DOHH2 (cell line): ENCODE data around the gene CENPN.

ENCODE experiments used
- H3F3A ChIP-seq: fragments of 200-600 bp; sonication (generic), shearing (Covaris generic); 2 replicates; pipeline ENCODE4 v1.6.0; 2016; ENCODE audit warnings: antibody characterized with exemption, mild to moderate bottlenecking; ENCODE audit not compliant: control insufficient read depth, insufficient read depth
- H3K27ac ChIP-seq: fragments of 200-600 bp; sonication (generic); 2 replicates; pipeline ENCODE4 v1.5.1; 2014; ENCODE audit warnings: low read depth, mild to moderate bottlenecking, low read length, moderate library complexity
- H3K27me3 ChIP-seq: fragments of 200-600 bp; sonication (generic); 2 replicates; pipeline ENCODE4 v1.6.1; 2014; ENCODE audit warnings: mild to moderate bottlenecking, low read length, mixed read lengths; ENCODE audit not compliant: control insufficient read depth
- H3K36me3 ChIP-seq: fragments of 200-600 bp; sonication (generic); 2 replicates; pipeline ENCODE4 v1.6.1; 2014; ENCODE audit warnings: mild to moderate bottlenecking, low read length, moderate library complexity, mixed read lengths; ENCODE audit not compliant: control insufficient read depth
- H3K4me1 ChIP-seq: fragments of 200-600 bp; sonication (generic); 2 replicates; pipeline ENCODE4 v1.6.1; 2014; ENCODE audit warnings: mild to moderate bottlenecking, low read length, mixed read lengths; ENCODE audit not compliant: control insufficient read depth
- H3K4me2 ChIP-seq: fragments of 200-600 bp; sonication (generic); 2 replicates; pipeline ENCODE4 v1.6.0; 2014; ENCODE audit warnings: mild to moderate bottlenecking, low read length, moderate library complexity
- H3K4me3 ChIP-seq: fragments of 200-600 bp; sonication (generic); 2 replicates; pipeline ENCODE4 v1.5.1; 2014; ENCODE audit warnings: mild to moderate bottlenecking, low read length, mixed read lengths
- H3K79me2 ChIP-seq: fragments of 200-600 bp; sonication (generic); 2 replicates; pipeline ENCODE4 v1.6.1; 2014; ENCODE audit warnings: mild to moderate bottlenecking, low read length, mixed read lengths; ENCODE audit not compliant: control insufficient read depth
- H3K9me2 ChIP-seq: fragments of 200-600 bp; sonication (generic); replicated peaks from 2 replicates; pipeline ENCODE4 v1.6.1; 2014; ENCODE audit warnings: mild to moderate bottlenecking, low read length, mixed read lengths; ENCODE audit not compliant: control insufficient read depth
- H3K9me3 ChIP-seq: fragments of 200-600 bp; sonication (generic); 2 replicates; pipeline ENCODE4 v1.6.1; 2014; ENCODE audit warnings: antibody characterized with exemption, low read length, mixed read lengths; ENCODE audit not compliant: control insufficient read depth, insufficient read depth
- H4K20me1 ChIP-seq: fragments of 200-600 bp; sonication (generic); 2 replicates; pipeline ENCODE4 v1.6.0; 2014; ENCODE audit warnings: low read depth, mild to moderate bottlenecking, antibody characterized with exemption, low read length, moderate library complexity; ENCODE audit not compliant: control insufficient read depth, insufficient read depth
- EZH2phosphoT487 ChIP-seq: fragments of 200-600 bp; sonication (generic); IDR thresholded peaks from 2 replicates; pipeline ENCODE4 v1.6.1; 2017; ENCODE audit warnings: borderline replicate concordance, mild to moderate bottlenecking, antibody characterized with exemption, low read length, moderate library complexity, mixed read lengths
- TF ChIP-seq, protein P1 (sequence below): fragments of 200-600 bp; sonication (generic); IDR thresholded peaks from one replicate; pipeline ENCODE4 v1.5.1; 2014; ENCODE audit warnings: antibody characterized with exemption, mild to moderate bottlenecking, low read depth, low read length; ENCODE audit not compliant: poor library complexity, severe bottlenecking

Gene CENPN

DNA sequence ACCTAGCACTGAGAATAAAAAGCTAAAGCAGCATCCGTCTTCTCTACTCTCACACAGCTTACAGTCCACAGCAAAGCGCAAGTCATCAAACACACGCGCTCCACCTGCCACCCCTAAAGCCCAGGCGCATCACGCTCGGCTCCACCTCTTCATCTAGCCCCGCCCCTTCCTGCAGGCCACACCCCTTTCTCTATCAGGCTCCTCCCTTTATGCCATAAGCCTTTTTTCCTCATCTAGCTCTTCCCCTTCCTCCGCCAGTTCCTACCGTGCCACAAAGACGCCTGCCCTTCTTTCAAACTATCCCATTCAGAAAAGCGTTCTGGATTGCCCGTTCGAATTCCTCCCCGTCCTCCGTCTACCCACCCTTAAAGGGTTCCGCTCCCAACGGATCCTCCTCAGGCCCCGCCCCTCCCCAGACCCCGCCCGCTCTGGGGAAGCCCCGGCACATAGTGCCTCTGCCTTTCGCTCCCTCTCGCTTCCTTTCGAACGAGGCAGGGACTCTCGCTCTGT, 69.6 kb downstream of the CENPN start:
- TF ChIP-seq, protein P1, sequence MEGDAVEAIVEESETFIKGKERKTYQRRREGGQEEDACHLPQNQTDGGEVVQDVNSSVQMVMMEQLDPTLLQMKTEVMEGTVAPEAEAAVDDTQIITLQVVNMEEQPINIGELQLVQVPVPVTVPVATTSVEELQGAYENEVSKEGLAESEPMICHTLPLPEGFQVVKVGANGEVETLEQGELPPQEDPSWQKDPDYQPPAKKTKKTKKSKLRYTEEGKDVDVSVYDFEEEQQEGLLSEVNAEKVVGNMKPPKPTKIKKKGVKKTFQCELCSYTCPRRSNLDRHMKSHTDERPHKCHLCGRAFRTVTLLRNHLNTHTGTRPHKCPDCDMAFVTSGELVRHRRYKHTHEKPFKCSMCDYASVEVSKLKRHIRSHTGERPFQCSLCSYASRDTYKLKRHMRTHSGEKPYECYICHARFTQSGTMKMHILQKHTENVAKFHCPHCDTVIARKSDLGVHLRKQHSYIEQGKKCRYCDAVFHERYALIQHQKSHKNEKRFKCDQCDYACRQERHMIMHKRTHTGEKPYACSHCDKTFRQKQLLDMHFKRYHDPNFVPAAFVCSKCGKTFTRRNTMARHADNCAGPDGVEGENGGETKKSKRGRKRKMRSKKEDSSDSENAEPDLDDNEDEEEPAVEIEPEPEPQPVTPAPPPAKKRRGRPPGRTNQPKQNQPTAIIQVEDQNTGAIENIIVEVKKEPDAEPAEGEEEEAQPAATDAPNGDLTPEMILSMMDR: no peak
- TF ChIP-seq EZH2phosphoT487: no peak
- Histone ChIP-seq H3K27ac (peak overlapping the region; percentile 61), H3K79me2 (no peaks in the 10 kb centered on the region), H3K9me2 (no peaks in the 10 kb centered on the region), H3K4me1 (peaks cover 17% of the 10 kb centered on the region), H3K4me3 (peak overlapping the region; percentile 81), H3K9me3 (no peaks in the 10 kb centered on the region), H3K36me3 (peaks cover 1% of the 10 kb centered on the region), H3K4me2 (peak overlapping the region; percentile 100), H3F3A (0 out of 2 replicates have a peak, but pooled peaks cover 3% of the 10 kb centered on the region), H3K27me3 (peaks cover 3% of the 10 kb centered on the region; the same call in 1 of the 2 replicates), H4K20me1 (no peaks in the 10 kb centered on the region)

DNA sequence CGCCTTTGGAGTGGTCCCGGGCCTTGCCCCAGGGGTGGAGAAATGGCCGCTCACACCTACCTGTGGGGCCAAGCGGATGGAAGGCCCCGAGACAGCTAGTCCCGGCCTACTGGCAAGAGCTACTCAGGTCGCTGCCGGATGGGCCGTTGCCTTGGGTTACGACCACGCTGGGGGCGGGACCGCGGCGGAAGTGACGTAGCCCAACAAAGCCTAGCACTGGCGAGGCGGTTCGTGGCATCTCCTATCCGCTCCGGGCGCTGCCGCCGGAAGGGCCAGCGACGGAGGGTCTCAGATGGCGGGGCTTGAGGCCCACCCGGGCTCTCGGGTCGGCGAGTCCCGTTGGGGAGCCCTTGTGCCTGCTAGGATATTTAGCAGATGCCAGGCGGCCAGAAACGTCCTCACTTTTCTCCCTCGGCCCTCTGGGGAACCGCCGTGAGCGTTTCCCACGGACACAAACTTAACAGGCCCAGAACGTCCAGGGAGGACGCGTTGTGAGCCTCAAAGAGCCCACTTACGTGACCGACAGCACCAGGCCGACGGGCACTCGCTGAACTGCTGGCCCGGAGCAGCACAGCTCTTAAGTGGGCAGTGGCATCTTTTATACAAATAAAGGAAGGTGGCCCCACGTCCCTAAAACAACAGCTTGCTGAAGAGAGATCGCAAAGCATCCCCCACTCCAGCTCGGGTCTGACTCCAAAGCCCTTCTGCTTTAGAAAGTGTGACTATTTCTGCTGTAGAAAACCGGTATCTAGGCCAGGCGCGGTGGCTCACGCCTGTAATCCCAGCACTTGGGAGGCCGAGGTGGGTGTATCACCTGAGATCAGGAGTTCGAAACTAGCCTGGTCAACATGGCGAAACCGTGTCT, 70.3 kb downstream of the CENPN start, which contains the start of gene C16orf46:
Gene C16orf46 (minus strand): TSS at position 163 of the 865 bp plus-strand sequence. CDS start 13,283 bp downstream, outside the sequence.
- TF ChIP-seq, protein P1: no peak
- TF ChIP-seq EZH2phosphoT487: no peak
- Histone ChIP-seq H3K36me3 (peaks cover 6% of the 10 kb centered on the region), H3K4me1 (peaks cover 17% of the 10 kb centered on the region), H3K4me3 (peak within 1 kb of the TSS; percentile 81), H3K27ac (peak within 1 kb of the TSS; percentile 61), H3K9me3 (no peaks in the 10 kb centered on the region), H3K79me2 (no peaks in the 10 kb centered on the region), H4K20me1 (no peaks in the 10 kb centered on the region), H3F3A (0 out of 2 replicates have a peak, but pooled peaks cover 3% of the 10 kb centered on the region), H3K27me3 (peaks cover 3% of the 10 kb centered on the region; the same call in 1 of the 2 replicates), H3K9me2 (no peaks in the 10 kb centered on the region), H3K4me2 (peak within 1 kb of the TSS; percentile 100)

DNA sequence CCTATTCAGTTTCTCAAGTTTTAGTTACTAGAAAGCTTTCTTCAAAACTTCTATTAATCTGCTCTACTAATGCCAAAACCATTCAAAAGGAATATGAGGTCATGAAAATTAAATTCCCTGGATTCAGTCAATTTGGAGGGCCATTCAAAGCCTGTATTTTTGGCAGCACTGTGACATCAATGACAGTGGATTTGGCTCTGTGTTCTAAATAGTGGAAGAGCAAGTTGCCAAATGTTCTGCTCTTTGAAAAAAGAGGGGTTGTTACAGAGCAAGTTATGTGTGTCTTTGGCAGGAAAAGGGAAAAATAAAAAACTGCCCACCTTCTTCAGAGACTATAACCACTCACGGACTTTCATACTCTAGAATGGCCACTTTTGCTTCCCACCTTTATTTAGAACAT, 73.2 kb downstream of the CENPN start:
- Histone ChIP-seq H4K20me1 (no peaks in the 10 kb centered on the region), H3K4me2 (no peak overlapping the region), H3F3A (0 out of 2 replicates have a peak, but pooled peaks cover 3% of the 10 kb centered on the region), H3K36me3 (peaks cover 10% of the 10 kb centered on the region), H3K9me3 (no peaks in the 10 kb centered on the region), H3K27ac (no peak overlapping the region), H3K9me2 (no peaks in the 10 kb centered on the region), H3K4me1 (peaks cover 17% of the 10 kb centered on the region), H3K79me2 (no peaks in the 10 kb centered on the region), H3K4me3 (no peak overlapping the region), H3K27me3 (no peaks in the 10 kb centered on the region)
- TF ChIP-seq, protein P1: no peak
- no peak for TF ChIP-seq EZH2phosphoT487
